SHP77 (cell line): ENCODE results near the gene EMP2.

Experiments
- DNase-seq, 2 experiments: peaks; one replicate each; lab custom pipeline; 2025; lab: John Stamatoyannopoulos, UW

EMP2 gene

DNA sequence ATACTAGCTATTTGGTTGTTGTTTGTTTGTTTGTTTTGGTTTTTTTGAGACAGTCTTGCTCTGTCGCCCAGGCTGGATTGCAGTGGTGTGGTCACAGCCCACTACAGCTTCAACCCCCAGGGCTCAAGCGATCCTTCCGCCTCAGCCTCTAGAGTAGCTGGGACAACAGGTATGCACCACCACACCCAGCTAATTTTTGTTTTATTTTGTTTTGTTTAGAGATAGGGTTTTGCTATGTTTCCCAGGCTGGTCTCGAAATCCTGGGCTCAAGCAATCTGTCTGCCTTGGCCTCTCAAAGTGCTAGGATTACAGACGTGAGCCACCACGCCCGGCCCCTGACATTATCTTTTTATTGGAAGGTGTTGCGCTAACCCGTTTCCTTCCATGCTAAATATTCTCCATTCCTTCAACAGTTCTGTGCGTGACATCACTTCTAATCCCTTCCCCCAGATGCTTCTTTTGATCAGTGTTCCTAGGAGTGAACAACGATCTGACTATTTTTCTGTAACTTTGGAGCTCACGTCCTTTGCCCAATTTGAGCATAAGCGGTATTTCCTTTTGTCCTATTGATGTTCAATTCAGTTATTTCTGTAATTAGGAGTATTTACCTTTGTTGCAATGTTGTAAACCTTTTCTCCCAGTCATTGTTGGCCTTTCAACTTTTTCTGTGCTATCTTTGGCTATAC is 30.2 kb upstream of the EMP2 start:
- DNase-seq: no peak

DNA sequence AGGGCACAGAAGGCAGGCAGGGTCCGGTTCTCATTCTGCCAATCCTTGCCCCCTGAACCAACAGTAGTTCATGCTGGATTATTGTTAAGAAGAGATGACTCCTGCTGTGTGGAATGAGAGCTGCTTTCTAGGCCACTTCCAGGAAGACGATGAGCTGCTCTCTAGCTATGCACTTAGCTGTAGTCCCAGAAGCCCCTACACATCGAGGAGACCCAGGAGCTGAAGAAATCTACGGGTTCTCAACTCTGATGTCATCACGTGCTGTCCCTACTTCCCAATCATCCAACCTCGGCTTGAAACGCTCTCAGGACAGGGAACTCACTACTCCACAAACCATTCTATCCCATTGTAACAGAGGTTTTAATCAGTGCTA is 29.0 kb upstream of the EMP2 start:
- DNase-seq: no peak

DNA sequence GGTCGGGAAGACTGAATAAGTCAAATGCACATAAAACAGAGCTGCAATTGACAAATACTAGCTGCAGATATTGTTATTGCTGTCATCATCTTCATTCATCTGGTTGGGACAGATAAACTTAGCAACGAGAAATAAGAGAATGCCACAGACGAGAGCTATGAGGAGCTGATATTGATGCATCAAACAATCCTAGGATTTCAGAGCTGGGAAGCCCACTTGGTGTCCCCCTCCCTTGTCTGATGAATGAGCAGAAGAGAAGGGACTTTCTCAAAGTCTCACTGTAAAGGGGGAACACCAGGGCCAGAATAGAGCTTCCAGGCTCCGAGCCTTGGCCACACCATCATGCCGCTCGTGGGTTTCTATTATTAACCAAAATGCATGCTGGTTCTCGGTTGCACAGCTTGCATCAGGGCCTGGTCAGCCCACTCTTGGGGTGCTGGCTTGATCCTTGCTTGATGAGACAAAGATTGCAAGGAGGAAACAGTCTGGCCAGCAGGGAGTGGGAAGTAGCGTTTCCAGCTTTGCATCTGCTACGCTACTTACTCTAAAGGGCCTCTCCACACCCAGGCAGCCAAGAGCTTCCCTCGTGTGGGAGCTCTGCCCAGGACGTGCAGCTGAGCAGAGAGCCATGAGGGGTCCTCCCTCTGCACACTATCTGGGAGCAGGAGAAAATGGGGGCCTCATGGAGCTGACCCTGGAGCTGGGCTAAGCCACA is 28.4 kb upstream of the EMP2 start:
- DNase-seq: no peak

- DNase-seq: no peak
Measured at GRCh38 chr16:10607157-10607556, 26.8 kb upstream of the EMP2 start.

DNA sequence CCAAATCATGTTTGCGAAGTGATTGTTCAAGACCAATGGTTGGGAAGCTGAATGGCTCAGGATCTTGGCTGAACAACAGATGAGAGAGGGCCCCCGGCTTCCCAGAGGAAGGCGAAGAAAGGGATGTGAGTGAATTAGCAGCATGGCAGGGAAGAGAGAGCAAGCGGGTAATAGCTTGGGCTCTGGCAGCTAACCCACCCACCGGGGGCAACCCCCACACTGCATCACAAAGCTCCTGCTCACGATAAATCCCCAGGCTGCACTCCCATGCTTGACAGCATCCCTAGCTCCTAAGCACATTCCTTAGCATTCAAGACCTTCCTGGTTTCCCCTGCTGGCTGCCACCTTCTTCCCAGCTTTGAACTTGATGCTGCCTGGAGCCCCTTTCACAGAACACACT is 26.2 kb upstream of the EMP2 start:
- no peak for DNase-seq

DNA sequence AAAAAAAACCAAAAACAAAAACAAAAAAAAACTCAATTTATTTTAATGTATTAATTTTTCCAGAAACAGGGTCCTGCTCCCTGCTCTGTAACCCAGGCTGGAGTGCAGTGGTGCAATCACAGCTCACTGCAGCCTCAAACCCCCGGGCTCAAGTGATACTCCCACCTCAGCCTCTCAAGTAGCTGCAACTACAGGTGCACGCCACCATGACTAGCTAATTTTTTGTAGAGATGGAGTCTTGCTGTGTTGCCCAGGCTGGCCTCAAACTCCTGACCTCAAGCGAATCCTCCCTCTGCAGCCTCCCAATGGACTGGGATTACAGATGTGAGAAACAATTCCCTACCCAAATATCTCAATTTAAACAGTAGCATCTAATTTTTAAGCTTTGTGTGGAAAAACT is 25.2 kb upstream of the EMP2 start:
- no peak for DNase-seq

GRCh38 chr16:10601444-10602408 is 21.3 kb upstream of the EMP2 start:
- DNase-seq: no peak

GRCh38 chr16:10600782-10601443 is 20.5 kb upstream of the EMP2 start:
- no peak for DNase-seq

DNA sequence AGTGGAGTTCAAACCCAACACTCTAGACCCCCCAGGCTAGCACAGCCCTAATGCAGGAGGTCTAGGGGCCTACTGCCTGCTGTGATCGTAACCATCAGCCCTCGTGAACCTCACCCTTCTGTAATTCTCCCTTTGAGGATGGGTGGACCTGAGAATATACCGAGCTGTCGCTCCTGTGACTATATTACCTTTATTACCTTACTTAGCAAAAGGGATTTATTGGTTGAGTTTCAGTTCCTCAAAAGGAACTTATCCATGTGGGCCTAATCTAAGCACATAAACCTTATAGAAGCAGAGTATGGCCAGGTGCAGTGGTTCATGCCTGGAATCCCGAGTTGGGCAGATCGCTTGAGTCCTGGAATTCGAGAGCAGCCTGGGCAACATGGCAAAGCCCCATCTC is 19.2 kb upstream of the EMP2 start:
- DNase-seq: no peak

DNA sequence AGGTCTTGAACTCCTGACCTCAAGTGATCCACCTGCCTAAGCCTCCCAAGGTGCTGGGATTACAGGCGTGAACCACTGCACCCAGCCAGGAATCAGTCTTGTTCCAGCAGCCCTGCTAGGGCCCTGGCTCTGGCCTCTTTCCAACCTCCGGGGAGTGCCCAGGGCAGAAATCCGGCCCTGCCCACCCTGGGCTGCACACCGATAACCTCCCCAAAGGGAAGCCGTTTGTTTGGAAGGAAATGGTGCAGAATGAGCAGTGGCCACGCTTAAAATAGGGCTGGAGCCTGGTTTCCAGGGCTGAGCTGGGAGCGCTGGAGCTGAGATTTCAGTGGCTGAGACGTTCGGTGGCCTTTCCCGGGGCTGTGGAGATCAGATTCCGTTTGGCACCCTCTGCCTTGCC is 17.8 kb upstream of the EMP2 start:
- no peak for DNase-seq

- no peak for DNase-seq
Measured at GRCh38 chr16:10597187-10597601, 16.8 kb upstream of the EMP2 start.

DNA sequence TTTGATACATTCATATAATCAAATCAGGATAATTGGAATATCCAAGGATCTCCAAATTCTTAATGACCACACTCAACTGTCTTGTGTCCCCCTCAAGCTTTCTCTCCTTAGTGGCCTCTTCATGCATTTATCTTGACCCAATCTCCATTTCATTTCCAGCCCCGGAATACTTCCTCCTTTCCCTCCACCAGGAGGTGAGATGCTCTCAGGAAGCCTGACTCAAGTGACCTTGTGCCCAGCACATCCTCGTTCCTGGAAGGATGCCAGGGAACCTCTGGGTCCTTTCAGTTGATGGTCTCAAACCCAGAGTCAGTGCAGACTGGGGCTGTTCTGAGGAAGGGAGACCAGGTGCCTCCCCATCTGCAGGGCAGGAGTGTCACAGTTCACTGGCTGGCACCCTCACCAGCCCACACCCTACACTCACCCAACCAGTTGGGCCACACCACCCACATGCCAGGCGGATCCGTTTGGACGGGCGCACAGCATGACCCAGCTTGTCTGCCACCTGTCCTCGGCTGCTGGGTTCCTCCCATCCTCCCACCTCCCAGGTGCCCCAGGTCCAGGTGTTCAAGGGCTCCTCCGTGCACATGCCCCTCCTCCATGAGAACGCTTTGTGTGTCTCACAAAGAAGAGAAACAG is 14.0 kb upstream of the EMP2 start:
- DNase-seq: no peak

GRCh38 chr16:10592611-10593010 is 12.2 kb upstream of the EMP2 start:
- DNase-seq: no peak

DNA sequence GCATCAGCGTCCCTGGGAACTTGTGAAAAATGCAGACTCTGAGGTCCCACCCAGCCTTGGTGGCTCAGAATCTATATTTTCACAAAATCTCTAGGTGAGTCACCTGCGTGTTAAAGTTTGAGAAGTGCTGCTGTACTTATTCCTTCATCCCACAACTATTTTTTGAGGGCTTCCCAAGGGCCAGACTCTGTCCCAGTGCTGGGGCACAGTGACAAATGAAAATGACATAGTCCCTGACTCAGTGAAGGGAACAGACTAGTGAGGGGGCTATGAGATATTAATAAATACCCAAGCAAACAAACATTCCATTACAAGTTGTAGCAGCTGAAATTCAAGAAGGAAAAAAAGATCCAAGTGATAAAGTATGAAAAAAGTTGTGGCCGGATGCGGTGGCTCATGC is 9.9 kb upstream of the EMP2 start:
- no peak for DNase-seq

- no peak for DNase-seq
Measured at GRCh38 chr16:10589109-10589508, 8.7 kb upstream of the EMP2 start.

GRCh38 chr16:10587622-10588021 is 7.2 kb upstream of the EMP2 start:
- no peak for DNase-seq

DNA sequence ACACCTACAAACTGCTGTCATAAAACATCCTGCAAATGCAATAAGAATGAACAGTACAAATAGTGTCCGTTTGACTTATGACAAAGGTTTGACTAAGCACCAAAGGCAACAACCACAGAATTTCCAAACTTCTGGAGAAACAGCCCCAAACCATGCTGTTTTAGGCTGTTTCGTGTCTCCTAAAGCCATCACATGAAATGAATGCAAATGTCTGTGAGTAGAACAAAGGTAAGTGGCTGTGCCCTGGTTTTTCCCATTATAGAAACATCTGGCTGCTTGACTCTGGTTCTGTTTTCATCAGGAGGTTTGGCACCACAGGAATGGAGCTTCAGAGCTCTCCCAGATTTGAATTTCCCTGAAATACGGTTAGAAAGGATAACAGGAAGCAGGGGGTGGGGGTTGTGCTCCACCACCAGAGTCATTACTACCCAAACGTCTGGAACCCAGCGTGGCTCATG is 4.6 kb upstream of the EMP2 start:
- no peak for DNase-seq

- no peak for DNase-seq
Measured at GRCh38 chr16:10583269-10583668, 2.9 kb upstream of the EMP2 start.

- DNase-seq: no peak
Measured at GRCh38 chr16:10581507-10581906, 1.1 kb upstream of the EMP2 start.

GRCh38 chr16:10580883-10581247 is 467 bp upstream of the EMP2 start:
- no peak for DNase-seq

- no peak for DNase-seq
Measured at GRCh38 chr16:10579575-10579964, 828 bp downstream of the EMP2 start.
